A549 (cell line): Measurements from ENCODE around the gene MYOF. TPM values are rescaled to one million over a fixed set of nuclear protein-coding genes. Genes with fewer than 3 reads are reported as not detected.

ENCODE experiments used
- ATAC-seq, 2 experiments: fragments of 200-7000 bp in 1 of 2; fragments of >200 bp in 1 of 2; cut with Nextera tagmentation in 1 of 2; cut with Tn5 transposase in 1 of 2; 3 replicates each; pipeline versions ENCODE4 v1.8.0 to v1.9.1; 2018 to 2020; ENCODE audit warnings: mild to moderate bottlenecking in 1 of 2, moderate library complexity in 1 of 2
- CTCF ChIA-PET: fragments of 300-600 bp; sonication (Branson Sonifier 250); formaldehyde crosslinking; extraction: SDS; loops from one replicate; lab custom pipeline; 2021; ENCODE audit warnings: antibody characterized with exemption, inconsistent platforms; lab: Yijun Ruan, JAX
- POLR2A ChIA-PET: fragments of 350-600 bp; formaldehyde crosslinking; extraction: SDS; loops from one replicate; lab custom pipeline; 2021; ENCODE audit warnings: antibody characterized with exemption, inconsistent platforms; lab: Yijun Ruan, JAX
- DNase-seq, 2 experiments: peaks; one replicate each; pipeline versions ENCODE4 v3.0.0 to v3.0.0-alpha.2; 2011 to 2016; ENCODE audit warnings: low read depth in 1 of 2, low spot score in 1 of 2
- FAIRE-seq: peaks from 2 replicates; lab custom pipeline; 2011; peaks lifted over from hg19 to GRCh38; lab: Jason Lieb, UNC
- H3K27ac ChIP-seq, 2 experiments: fragments of >200 bp; sonication (Bioruptor Twin); formaldehyde crosslinking; 3 replicates each; pipeline ENCODE4 v1.5.1; 2016 to 2017
- H3K4me1 ChIP-seq: fragments of >200 bp; sonication (Bioruptor Twin); formaldehyde crosslinking; 3 replicates; pipeline ENCODE4 v1.6.1; 2016
- H3K4me2 ChIP-seq: fragments of >200 bp; sonication (Bioruptor Twin); formaldehyde crosslinking; 3 replicates; pipeline ENCODE4 v1.6.1; 2016
- H3K4me3 ChIP-seq: fragments of >200 bp; sonication (Bioruptor Twin); formaldehyde crosslinking; 3 replicates; pipeline ENCODE4 v1.5.1; 2016
- H3K9me3 ChIP-seq: fragments of >200 bp; sonication (Bioruptor Twin); formaldehyde crosslinking; 3 replicates; pipeline ENCODE4 v1.6.1; 2016
- BHLHE40 ChIP-seq: IDR thresholded peaks from 2 replicates; pipeline ENCODE4 v1.6.1; 2012; ENCODE audit warnings: low read depth, low read length, inconsistent platforms
- CBX2 ChIP-seq: fragments of 200-600 bp; sonication (generic); IDR thresholded peaks from 2 replicates; pipeline ENCODE4 v1.6.1; 2016; ENCODE audit warnings: low read depth, mild to moderate bottlenecking, borderline replicate concordance
- CHD4 ChIP-seq: fragments of 200-600 bp; sonication (generic); IDR thresholded peaks from 2 replicates; pipeline ENCODE4 v1.6.1; 2016; ENCODE audit warnings: antibody characterized with exemption, mild to moderate bottlenecking, borderline replicate concordance
- EP300 ChIP-seq, 2 experiments: fragments of >200 bp; sonication (Bioruptor Twin); formaldehyde crosslinking; IDR thresholded peaks; 2 replicates in 1 of 2; 3 replicates in 1 of 2; pipeline ENCODE4 v1.6.1; 2016 to 2017
- FOSB ChIP-seq: fragments of 250-450 bp; sonication (Bioruptor Pico); IDR thresholded peaks from 2 replicates; pipeline ENCODE4 v1.5.0; 2020; ENCODE audit warnings: mild to moderate bottlenecking, moderate library complexity
- FOSL2 ChIP-seq, 2 experiments: fragments of 450-650 bp in 1 of 2; fragments of >200 bp in 1 of 2; sonication (Bioruptor Twin) in 1 of 2; formaldehyde crosslinking; IDR thresholded peaks; 2 replicates each; pipeline versions ENCODE4 v1.5.0 to v1.6.1; 2016 to 2020; ENCODE audit warnings: mild to moderate bottlenecking in 1 of 2, moderate library complexity in 1 of 2
- FOXS1 ChIP-seq: fragments of 250-450 bp; sonication (Bioruptor Pico); IDR thresholded peaks from 2 replicates; pipeline ENCODE4 v1.5.0; 2020; ENCODE audit warnings: mild to moderate bottlenecking, moderate library complexity
- HOXA7 ChIP-seq: fragments of 250-450 bp; sonication (Bioruptor Pico); IDR thresholded peaks from 2 replicates; pipeline ENCODE4 v1.5.0; 2020; ENCODE audit warnings: mild to moderate bottlenecking, moderate library complexity
- HOXB13 ChIP-seq: fragments of 250-450 bp; sonication (Bioruptor Pico); IDR thresholded peaks from 2 replicates; pipeline ENCODE4 v1.5.0; 2020; ENCODE audit warnings: low read depth, mild to moderate bottlenecking, moderate library complexity
- HOXB5 ChIP-seq: fragments of 250-450 bp; sonication (Bioruptor Pico); IDR thresholded peaks from 2 replicates; pipeline ENCODE4 v1.5.0; 2020; ENCODE audit warnings: mild to moderate bottlenecking, moderate library complexity
- JUNB ChIP-seq: fragments of >200 bp; sonication (Bioruptor Twin); formaldehyde crosslinking; IDR thresholded peaks from 2 replicates; pipeline ENCODE4 v1.6.1; 2016
- KDM5A ChIP-seq: fragments of 200-600 bp; sonication (generic); IDR thresholded peaks from 2 replicates; pipeline ENCODE4 v1.6.1; 2016; ENCODE audit warnings: antibody characterized with exemption, mild to moderate bottlenecking
- NR3C1 ChIP-seq: fragments of >200 bp; sonication (Bioruptor Twin); formaldehyde crosslinking; IDR thresholded peaks from 3 replicates; pipeline ENCODE4 v1.6.1; 2017
- POLR2AphosphoS2 ChIP-seq: conservative IDR thresholded peaks from 2 replicates; pipeline ENCODE4 v1.6.1; 2012; ENCODE audit warnings: low read length, improper control_type of control experiment, inconsistent platforms
- RAD21 ChIP-seq, 2 experiments: fragments of >200 bp in 1 of 2; sonication (Bioruptor Twin) in 1 of 2; formaldehyde crosslinking in 1 of 2; IDR thresholded peaks in 1 of 2; conservative IDR thresholded peaks in 1 of 2; 2 replicates in 1 of 2; 3 replicates in 1 of 2; pipeline ENCODE4 v1.6.1; 2012 to 2018; ENCODE audit warnings: inconsistent platforms in 1 of 2
- RARB ChIP-seq: fragments of 250-450 bp; sonication (Bioruptor Pico); IDR thresholded peaks from 2 replicates; pipeline ENCODE4 v1.8.0; 2021; ENCODE audit warnings: mild to moderate bottlenecking, moderate library complexity
- RCOR1 ChIP-seq: fragments of 150-350 bp; IDR thresholded peaks from 2 replicates; pipeline ENCODE4 v1.6.1; 2014; ENCODE audit warnings: antibody characterized with exemption, low read length, low read depth
- SMC3 ChIP-seq: fragments of >200 bp; sonication (Bioruptor Twin); formaldehyde crosslinking; IDR thresholded peaks from 3 replicates; pipeline ENCODE4 v1.6.1; 2018; ENCODE audit warnings: inconsistent platforms
- SREBF2 ChIP-seq: fragments of 450-650 bp; IDR thresholded peaks from 2 replicates; pipeline ENCODE4 v1.6.1; 2014; ENCODE audit warnings: mild to moderate bottlenecking, moderate library complexity
- TFCP2L1 ChIP-seq: fragments of 250-450 bp; sonication (Bioruptor Pico); IDR thresholded peaks from 2 replicates; pipeline ENCODE4 v1.5.0; 2021; ENCODE audit warnings: mild to moderate bottlenecking
- WGBS: methylation state at CpG from one replicate; pipeline ENCODE4 v1.1.6; 2017; ENCODE audit errors: missing lambda C conversion rate; 5-methylcytosine and 5-hydroxymethylcytosine counted together
- polyA plus RNA-seq, 4 experiments: library from polyadenylated mRNA; depleted of rRNA in 3 of 4; stranded (reverse); fragments of >200 nt; fragmentation: RNase III in 1 of 4; extraction: RNeasy Plus Mini Kit Qiagen cat#74134 plus additional on column Dnase treatment in 1 of 4; gene quantifications; 2 replicates in 3 of 4; 3 replicates in 1 of 4; pipeline ENCODE4 v1.2.3, GENCODE V29; 2011 to 2017
- TF ChIP-seq, protein P1 (sequence below): fragments of >200 bp; sonication (Bioruptor Twin); formaldehyde crosslinking; IDR thresholded peaks from 2 replicates; pipeline ENCODE4 v1.6.1; 2016
- TF ChIP-seq, protein P2 (sequence below): fragments of 250-450 bp; sonication (Bioruptor Pico); IDR thresholded peaks from 2 replicates; pipeline ENCODE4 v1.5.0; 2020; ENCODE audit warnings: low read depth, mild to moderate bottlenecking, moderate library complexity
- TF ChIP-seq, protein P3 (sequence below): fragments of 450-650 bp; IDR thresholded peaks from 2 replicates; pipeline ENCODE4 v1.6.1; 2014; ENCODE audit warnings: antibody characterized with exemption
- TF ChIP-seq, protein P4 (sequence below): fragments of >200 bp; sonication (Bioruptor Twin); formaldehyde crosslinking; IDR thresholded peaks from 3 replicates; pipeline ENCODE4 v1.5.1; 2016
- TF ChIP-seq, protein P5 (sequence below): IDR thresholded peaks from 2 replicates; pipeline ENCODE4 v1.6.1; 2012

MYOF gene
- polyA plus RNA-seq, 2 of the 4 experiments (the other 2 are of a cell fraction): 190 to 265 TPM

DNA sequence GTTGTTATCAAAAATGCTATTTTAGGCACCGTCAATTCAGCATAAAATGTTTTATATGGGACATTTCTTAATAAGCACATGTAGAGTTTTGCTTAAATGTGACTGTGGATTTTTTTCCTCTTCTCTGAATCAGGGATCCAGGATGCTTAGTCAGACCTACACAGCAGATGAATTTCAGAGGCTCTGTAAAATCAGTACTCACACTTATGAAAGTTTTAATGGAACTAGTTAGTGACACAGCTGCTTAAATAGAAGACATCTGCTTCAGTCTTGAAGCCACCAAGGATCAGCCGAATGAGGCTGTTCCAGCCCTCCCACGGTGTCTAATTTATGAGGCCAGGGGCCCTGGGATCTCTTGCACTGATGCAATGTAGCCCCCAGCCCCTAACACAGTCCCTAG lies 136.0 kb downstream of the MYOF start (continued):
- TF ChIP-seq, protein P1, sequence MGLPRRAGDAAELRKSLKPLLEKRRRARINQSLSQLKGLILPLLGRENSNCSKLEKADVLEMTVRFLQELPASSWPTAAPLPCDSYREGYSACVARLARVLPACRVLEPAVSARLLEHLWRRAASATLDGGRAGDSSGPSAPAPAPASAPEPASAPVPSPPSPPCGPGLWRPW: no peak
- no peak for TF ChIP-seq HOXB5 (CRISPR knock-in tag)
- TF ChIP-seq, all 56 proteins: peak for 0

DNA sequence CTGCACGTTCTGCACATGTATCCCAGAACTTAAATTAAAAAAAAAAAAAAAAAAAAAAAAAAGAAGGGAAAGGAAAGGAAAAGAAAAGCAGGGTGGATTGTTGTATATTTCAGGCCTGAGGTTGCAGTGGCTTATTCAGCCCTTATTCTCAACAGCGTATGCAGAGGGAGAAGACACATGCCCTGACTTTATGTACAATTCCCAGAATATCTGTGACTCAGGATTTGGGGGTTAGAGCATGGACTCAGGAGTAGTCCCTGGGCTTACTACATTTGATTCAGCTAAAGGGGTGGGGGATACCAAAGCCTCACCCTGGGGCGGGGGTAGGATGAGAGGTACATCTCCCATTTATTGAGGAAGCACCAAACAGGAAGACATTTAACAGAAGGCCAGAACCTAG lies 137.4 kb downstream of the MYOF start:
- CTCF ChIA-PET: interaction anchor here (1.1 to 1.8 kb wide), 2 partner anchors 9 to 21 kb away, joined by 3 to 7 read pairs; no protein-coding TSS in a partner anchor
- Histone ChIP-seq H3K4me1 (no peaks in the 10 kb centered on the region; the same call in 2 of the 3 replicates), H3K9me3 (no peaks in the 10 kb centered on the region), H3K27ac (no peak overlapping the region), H3K4me3 (no peak overlapping the region), H3K4me2 (no peak overlapping the region)
- POLR2A ChIA-PET: no interaction called here
- ATAC-seq: no peak
- TF ChIP-seq EP300 (IDR thresholded peaks at IDR 0.05) (no peak), RARB (no peak), HOXA7 (CRISPR knock-in tag) (no peak), KDM5A (no peak), HOXB13 (CRISPR knock-in tag) (no peak), CBX2 (no peak), NR3C1 (no peak), RAD21 (conservative IDR thresholded peaks at IDR 0.05 in 1 of 2, IDR thresholded peaks at IDR 0.05 in 1 of 2) (no peak), SMC3 (no peak), BHLHE40 (no peak), POLR2AphosphoS2 (no peak), HOXB5 (CRISPR knock-in tag) (no peak)
- TF ChIP-seq, protein P2, sequence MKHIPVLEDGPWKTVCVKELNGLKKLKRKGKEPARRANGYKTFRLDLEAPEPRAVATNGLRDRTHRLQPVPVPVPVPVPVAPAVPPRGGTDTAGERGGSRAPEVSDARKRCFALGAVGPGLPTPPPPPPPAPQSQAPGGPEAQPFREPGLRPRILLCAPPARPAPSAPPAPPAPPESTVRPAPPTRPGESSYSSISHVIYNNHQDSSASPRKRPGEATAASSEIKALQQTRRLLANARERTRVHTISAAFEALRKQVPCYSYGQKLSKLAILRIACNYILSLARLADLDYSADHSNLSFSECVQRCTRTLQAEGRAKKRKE (CRISPR knock-in tag): no peak
- TF ChIP-seq, protein P3, sequence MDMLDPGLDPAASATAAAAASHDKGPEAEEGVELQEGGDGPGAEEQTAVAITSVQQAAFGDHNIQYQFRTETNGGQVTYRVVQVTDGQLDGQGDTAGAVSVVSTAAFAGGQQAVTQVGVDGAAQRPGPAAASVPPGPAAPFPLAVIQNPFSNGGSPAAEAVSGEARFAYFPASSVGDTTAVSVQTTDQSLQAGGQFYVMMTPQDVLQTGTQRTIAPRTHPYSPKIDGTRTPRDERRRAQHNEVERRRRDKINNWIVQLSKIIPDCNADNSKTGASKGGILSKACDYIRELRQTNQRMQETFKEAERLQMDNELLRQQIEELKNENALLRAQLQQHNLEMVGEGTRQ: no peak
- TF ChIP-seq, protein P1: no peak
- no peak for FAIRE-seq
- WGBS: 96% methylated on average over 3 of the region's 3 CpGs
- no peak for DNase-seq

DNA sequence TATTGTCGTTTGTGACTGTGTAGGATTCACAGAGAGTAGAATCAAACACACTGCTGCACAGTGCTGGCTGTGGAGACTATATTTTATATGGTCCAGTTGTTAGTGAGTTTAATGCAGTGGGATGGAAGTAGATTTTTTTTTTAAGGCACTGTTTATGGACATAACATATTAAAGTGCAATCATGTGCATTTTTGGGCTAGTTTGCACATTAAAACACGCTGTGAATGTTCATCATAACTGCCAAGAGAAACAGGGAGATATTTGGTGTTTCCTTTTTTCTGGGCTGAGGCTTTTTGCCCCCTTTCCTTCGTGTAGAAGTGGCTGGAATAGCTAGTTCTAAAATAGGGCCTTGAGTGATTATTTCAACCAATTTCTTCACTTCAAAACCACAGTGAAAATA lies 139.2 kb downstream of the MYOF start:
- ATAC-seq: no peak

DNA sequence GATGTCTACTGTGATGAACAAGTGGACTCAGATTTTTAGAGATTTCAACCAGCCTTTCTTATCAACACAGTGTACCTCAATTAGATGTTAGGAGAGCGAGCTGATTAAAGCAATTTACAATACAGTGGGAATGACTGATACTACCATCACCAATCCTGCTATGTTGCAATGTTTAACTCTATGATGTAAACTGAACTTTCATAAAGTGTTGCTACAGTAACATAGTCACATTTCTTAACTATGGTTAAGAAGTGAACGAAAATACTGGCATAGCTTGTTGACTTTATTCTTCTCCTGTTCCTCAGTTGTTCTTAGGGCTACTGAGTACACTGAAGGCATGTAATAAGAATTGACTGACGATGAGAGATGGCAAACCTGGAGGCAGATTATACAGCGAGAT lies 139.8 kb downstream of the MYOF start:
- peak; percentile 28 for FAIRE-seq
- no peaks in the 10 kb centered on the region for H3K9me3 ChIP-seq
- no peak for DNase-seq
- WGBS: 90% methylated on average over 4 of the region's 4 CpGs
- H3K4me3 ChIP-seq: no peak overlapping the region
- POLR2A ChIA-PET: no interaction called here
- no peak overlapping the region for H3K27ac ChIP-seq
- ATAC-seq: no peak
- no peaks in the 10 kb centered on the region; the same call in 2 of the 3 replicates for H3K4me1 ChIP-seq
- CTCF ChIA-PET: interaction anchor here (0.7 to 1.9 kb wide), 2 partner anchors 12 to 262 kb away, joined by 3 to 5 read pairs; no protein-coding TSS in a partner anchor
- H3K4me2 ChIP-seq: no peak overlapping the region
- no peak for TF ChIP-seq FOXS1 (CRISPR knock-in tag)
- no peak for TF ChIP-seq JUNB
- TF ChIP-seq CHD4: no peak
- TF ChIP-seq BHLHE40: no peak
- TF ChIP-seq FOSL2 (IDR thresholded peaks at IDR 0.05): no peak
- TF ChIP-seq FOSL2 (CRISPR knock-in tag; IDR thresholded peaks at IDR 0.05): no peak
- TF ChIP-seq FOSB (CRISPR knock-in tag): no peak
- no peak for TF ChIP-seq RCOR1
- TF ChIP-seq, protein P4, sequence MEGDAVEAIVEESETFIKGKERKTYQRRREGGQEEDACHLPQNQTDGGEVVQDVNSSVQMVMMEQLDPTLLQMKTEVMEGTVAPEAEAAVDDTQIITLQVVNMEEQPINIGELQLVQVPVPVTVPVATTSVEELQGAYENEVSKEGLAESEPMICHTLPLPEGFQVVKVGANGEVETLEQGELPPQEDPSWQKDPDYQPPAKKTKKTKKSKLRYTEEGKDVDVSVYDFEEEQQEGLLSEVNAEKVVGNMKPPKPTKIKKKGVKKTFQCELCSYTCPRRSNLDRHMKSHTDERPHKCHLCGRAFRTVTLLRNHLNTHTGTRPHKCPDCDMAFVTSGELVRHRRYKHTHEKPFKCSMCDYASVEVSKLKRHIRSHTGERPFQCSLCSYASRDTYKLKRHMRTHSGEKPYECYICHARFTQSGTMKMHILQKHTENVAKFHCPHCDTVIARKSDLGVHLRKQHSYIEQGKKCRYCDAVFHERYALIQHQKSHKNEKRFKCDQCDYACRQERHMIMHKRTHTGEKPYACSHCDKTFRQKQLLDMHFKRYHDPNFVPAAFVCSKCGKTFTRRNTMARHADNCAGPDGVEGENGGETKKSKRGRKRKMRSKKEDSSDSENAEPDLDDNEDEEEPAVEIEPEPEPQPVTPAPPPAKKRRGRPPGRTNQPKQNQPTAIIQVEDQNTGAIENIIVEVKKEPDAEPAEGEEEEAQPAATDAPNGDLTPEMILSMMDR: no peak
- TF ChIP-seq, protein P5, sequence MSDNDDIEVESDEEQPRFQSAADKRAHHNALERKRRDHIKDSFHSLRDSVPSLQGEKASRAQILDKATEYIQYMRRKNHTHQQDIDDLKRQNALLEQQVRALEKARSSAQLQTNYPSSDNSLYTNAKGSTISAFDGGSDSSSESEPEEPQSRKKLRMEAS: no peak
- TF ChIP-seq TFCP2L1 (CRISPR knock-in tag): no peak
- no peak for TF ChIP-seq RAD21 (conservative IDR thresholded peaks at IDR 0.05 in 1 of 2, IDR thresholded peaks at IDR 0.05 in 1 of 2)
- no peak for TF ChIP-seq HOXA7 (CRISPR knock-in tag)
- TF ChIP-seq SREBF2: no peak
- TF ChIP-seq KDM5A: no peak
- TF ChIP-seq, protein P2 (CRISPR knock-in tag): no peak

More for the DNA sequence above, 139.2 kb downstream of the MYOF start:
- WGBS: 84% methylated on average over 3 of the region's 3 CpGs
- ChIA-PET CTCF (interaction anchor here (1.8 to 1.9 kb wide), 2 partner anchors 10 to 263 kb away, joined by 5 to 7 read pairs; no protein-coding TSS in a partner anchor), POLR2A (no interaction called here)
- DNase-seq: no peak
- H3K4me1 ChIP-seq: no peaks in the 10 kb centered on the region; the same call in 2 of the 3 replicates
- no peak for FAIRE-seq
- H3K4me2 ChIP-seq: no peak overlapping the region
- no peaks in the 10 kb centered on the region for H3K9me3 ChIP-seq
- TF ChIP-seq, protein P1: no peak
- TF ChIP-seq FOSL2 (IDR thresholded peaks at IDR 0.05) (no peak), FOSL2 (CRISPR knock-in tag; IDR thresholded peaks at IDR 0.05) (no peak), HOXA7 (CRISPR knock-in tag) (no peak)
- TF ChIP-seq, all 56 proteins: peak for 0
- Histone ChIP-seq H3K27ac (no peak overlapping the region), H3K4me3 (no peak overlapping the region)
